Type B pancreatic cell (in vitro differentiated cells): Measurements from ENCODE around the gene VPS13D. TPM values are rescaled to one million over a fixed set of nuclear protein-coding genes. Genes with fewer than 3 reads are reported as not detected.

Experiments
- DNase-seq: peaks from one replicate; pipeline ENCODE4 v3.0.0; 2021; ENCODE audit warnings: mixed read lengths; ENCODE audit not compliant: unreplicated experiment; ENCODE audit errors: extremely low spot score
- H3K27ac Mint-ChIP-seq: 2 replicates; pipeline ENCODE4 v1.8.0; 2021; ENCODE audit warnings: mild to moderate bottlenecking, mixed read lengths
- H3K27me3 Mint-ChIP-seq: 2 replicates; pipeline ENCODE4 v1.8.0; 2021; ENCODE audit warnings: mixed read lengths
- H3K36me3 Mint-ChIP-seq: 2 replicates; pipeline ENCODE4 v1.8.0; 2021; ENCODE audit warnings: mixed read lengths
- H3K4me1 Mint-ChIP-seq: one replicate; pipeline ENCODE4 v1.8.0; 2021; ENCODE audit warnings: mixed read lengths; ENCODE audit not compliant: unreplicated experiment
- H3K4me3 Mint-ChIP-seq: 2 replicates; pipeline ENCODE4 v1.8.0; 2021; ENCODE audit warnings: mild to moderate bottlenecking, mixed read lengths
- H3K9me3 Mint-ChIP-seq: 2 replicates; pipeline ENCODE4 v1.8.0; 2021; ENCODE audit warnings: mixed read lengths
- total RNA-seq: library from RNA; stranded (reverse); gene quantifications from 2 replicates; pipeline ENCODE4 v1.2.1, GENCODE V29; 2021; ENCODE audit warnings: low replicate concordance
- TF ChIP-seq, protein P1 (sequence below): fragments of 200-600 bp; sonication (generic); conservative IDR thresholded peaks from 2 replicates; pipeline ENCODE4 v1.5.0; 2021; ENCODE audit warnings: antibody characterized with exemption, mild to moderate bottlenecking

VPS13D gene
- total RNA-seq, 1 donor from 2014 or later = 43.4 TPM

DNA sequence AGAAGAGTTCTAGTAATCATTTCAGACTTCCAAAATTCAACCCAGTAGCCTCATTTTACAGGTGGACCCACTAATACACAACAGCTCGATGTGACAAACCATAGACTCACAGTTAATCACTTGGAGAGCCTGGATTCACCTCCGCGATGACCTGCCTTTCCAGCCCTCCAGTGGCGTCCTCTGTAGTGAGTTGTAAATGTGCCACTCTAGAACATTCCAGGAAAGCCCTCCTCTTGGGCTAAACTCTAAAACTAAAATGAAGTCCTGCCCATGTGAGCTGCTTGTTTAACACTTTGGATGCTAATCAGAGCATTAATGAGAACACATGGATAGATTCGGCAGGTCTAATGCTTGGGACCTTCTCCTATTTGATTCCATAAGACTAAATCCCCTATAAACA, 247.5 kb downstream of the VPS13D start:
- Mint-ChIP-seq H3K27me3 (no peaks in the 10 kb centered on the region), H3K36me3 (peaks cover 9% of the 10 kb centered on the region), H3K27ac (peak overlapping the region; percentile 95), H3K4me1 (peaks cover 94% of the 10 kb centered on the region), H3K9me3 (no peaks in the 10 kb centered on the region), H3K4me3 (no peak overlapping the region)
- TF ChIP-seq, protein P1, sequence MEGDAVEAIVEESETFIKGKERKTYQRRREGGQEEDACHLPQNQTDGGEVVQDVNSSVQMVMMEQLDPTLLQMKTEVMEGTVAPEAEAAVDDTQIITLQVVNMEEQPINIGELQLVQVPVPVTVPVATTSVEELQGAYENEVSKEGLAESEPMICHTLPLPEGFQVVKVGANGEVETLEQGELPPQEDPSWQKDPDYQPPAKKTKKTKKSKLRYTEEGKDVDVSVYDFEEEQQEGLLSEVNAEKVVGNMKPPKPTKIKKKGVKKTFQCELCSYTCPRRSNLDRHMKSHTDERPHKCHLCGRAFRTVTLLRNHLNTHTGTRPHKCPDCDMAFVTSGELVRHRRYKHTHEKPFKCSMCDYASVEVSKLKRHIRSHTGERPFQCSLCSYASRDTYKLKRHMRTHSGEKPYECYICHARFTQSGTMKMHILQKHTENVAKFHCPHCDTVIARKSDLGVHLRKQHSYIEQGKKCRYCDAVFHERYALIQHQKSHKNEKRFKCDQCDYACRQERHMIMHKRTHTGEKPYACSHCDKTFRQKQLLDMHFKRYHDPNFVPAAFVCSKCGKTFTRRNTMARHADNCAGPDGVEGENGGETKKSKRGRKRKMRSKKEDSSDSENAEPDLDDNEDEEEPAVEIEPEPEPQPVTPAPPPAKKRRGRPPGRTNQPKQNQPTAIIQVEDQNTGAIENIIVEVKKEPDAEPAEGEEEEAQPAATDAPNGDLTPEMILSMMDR = no peak
- DNase-seq = no peak

DNA sequence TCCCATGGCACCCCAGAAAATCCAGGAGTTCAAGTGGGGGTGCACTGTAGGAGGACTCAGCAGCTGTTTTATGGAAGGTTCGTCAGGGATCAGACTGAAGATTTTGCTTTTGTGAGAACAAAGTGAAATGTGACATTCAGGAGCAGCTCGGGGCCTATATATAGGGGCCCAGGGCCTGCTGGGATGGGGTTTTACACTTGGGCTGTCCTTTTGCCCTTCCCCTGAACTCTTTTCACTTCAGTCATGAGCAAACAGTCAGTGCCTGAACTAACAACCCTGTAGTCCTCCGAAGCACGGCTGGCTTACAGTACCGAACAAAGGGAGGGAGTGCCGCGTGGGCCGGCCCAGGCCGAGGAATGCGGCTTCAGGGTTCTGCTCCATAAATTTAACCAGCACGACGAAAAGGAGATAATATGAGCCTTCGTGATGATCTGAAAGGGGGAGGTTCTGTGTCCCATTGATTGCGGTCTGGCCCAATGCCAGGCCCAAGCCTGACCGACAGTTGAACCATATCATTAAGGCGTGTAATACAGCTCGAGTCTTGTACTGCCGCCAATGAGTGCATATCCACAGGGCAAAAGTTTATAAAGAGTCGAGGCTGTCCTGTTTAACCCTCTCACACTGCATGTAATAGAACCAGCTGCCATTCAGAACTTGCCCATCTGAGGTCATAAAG, 248.2 kb downstream of the VPS13D start:
- TF ChIP-seq, protein P1 = no peak
- Mint-ChIP-seq H3K4me3 (peak overlapping the region; percentile 57), H3K27me3 (no peaks in the 10 kb centered on the region), H3K27ac (peak overlapping the region; percentile 95), H3K36me3 (peaks cover 6% of the 10 kb centered on the region), H3K4me1 (peaks cover 92% of the 10 kb centered on the region), H3K9me3 (no peaks in the 10 kb centered on the region)
- peak; percentile 91 for DNase-seq

DNA sequence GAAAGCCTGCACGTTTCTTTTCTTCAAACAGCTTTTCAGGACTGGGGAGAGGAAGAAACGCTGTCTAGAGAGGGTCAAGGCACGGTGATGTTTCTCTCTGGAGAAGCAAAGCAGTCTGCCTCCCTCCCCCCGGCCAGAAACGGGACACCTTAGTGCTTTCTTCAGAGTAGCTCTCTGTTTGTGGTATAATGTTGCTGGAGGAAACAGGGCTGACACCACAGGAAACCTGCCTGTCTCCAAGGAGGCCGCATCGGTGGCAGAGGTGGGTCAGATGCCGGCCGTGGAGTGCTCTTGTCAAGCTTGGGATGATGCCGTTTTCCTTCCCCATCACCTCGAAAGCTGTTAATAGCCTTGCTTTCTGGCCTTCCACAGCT, 248.8 kb downstream of the VPS13D start:
- Mint-ChIP-seq H3K4me3 (peak overlapping the region; percentile 57), H3K27me3 (no peaks in the 10 kb centered on the region), H3K9me3 (no peaks in the 10 kb centered on the region), H3K36me3 (peaks cover 8% of the 10 kb centered on the region), H3K4me1 (peaks cover 90% of the 10 kb centered on the region), H3K27ac (peak overlapping the region; percentile 95)
- TF ChIP-seq, protein P1 = no peak
- DNase-seq = peak; percentile 75

DNA sequence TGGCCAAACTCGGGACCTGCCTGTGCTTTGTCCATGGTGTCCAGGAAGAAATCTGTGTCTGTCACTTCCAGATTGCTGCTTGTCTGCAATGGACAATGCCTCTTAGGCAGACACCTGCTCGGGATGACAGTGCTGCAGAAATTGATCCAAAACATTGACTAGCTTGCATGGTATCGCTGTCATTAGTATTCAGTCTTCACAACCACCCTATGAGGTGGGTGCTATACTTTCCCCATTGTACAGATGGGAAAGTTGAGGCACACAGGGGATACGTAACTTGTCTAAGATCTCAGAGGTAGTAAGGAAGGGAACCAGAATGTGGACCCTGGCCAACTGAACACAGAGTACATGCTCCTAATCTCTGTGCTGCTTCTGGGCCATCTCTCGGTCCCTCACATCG, 249.5 kb downstream of the VPS13D start:
- H3K27me3 Mint-ChIP-seq = no peaks in the 10 kb centered on the region
- peaks cover 12% of the 10 kb centered on the region for H3K36me3 Mint-ChIP-seq
- no peaks in the 10 kb centered on the region for H3K9me3 Mint-ChIP-seq
- H3K27ac Mint-ChIP-seq = peak overlapping the region; percentile 95
- DNase-seq = no peak
- peaks cover 87% of the 10 kb centered on the region for H3K4me1 Mint-ChIP-seq
- TF ChIP-seq, protein P1 = no peak
- peak overlapping the region; percentile 57 for H3K4me3 Mint-ChIP-seq

DNA sequence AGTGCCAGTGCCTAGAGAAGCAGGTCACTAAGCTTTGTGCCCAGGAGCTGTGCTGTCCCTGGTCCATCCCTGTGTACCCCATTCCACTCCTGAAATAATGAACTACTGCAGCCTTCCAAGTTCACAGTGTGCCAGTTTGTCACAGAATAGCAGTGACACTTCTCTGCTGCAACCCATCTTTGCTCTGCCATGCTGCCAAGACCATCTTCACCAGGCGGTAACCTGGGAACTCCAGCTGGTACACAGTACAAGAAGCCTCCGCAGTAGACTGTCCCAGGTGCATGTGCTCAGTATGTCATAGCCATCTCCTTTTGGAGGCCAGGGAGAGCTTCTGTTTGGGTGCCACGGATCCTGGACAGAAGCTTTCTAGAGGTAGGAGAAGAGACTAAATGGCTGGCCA, 250.2 kb downstream of the VPS13D start:
- Mint-ChIP-seq H3K9me3 (no peaks in the 10 kb centered on the region), H3K36me3 (peaks cover 17% of the 10 kb centered on the region), H3K4me1 (peaks cover 88% of the 10 kb centered on the region), H3K4me3 (peak overlapping the region; percentile 21), H3K27me3 (no peaks in the 10 kb centered on the region), H3K27ac (peak overlapping the region; percentile 80)
- DNase-seq = no peak
- TF ChIP-seq, protein P1 = no peak
